Esophagus squamous epithelium (tissue), 5 donors: ENCODE data around the gene ERICH6. TPM values are rescaled to one million over a fixed set of nuclear protein-coding genes. Genes with fewer than 3 reads are reported as not detected.

Experiments
- DNase-seq: peaks from one replicate; lab custom pipeline; 2025; lab: John Stamatoyannopoulos, UW
- H3K27ac ChIP-seq, 4 donors: fragments of 200-600 bp; sonication (generic); one replicate each; pipeline ENCODE4 v1.5.1; 2016 to 2019; ENCODE audit warnings: mild to moderate bottlenecking in 1 of 4
- H3K27me3 ChIP-seq, 4 donors: fragments of 200-600 bp; sonication (generic); 1 replicate in 3 of 4; 2 replicates in 1 of 4; pipeline versions ENCODE4 v1.5.1 to v1.6.0; 2017 to 2021; ENCODE audit warnings: antibody characterized with exemption in 1 of 4
- H3K36me3 ChIP-seq, 3 donors: fragments of 200-600 bp; sonication (generic); one replicate each; pipeline ENCODE4 v1.5.1; 2016 to 2019
- H3K4me1 ChIP-seq, 3 donors: fragments of 200-600 bp; sonication (generic); one replicate each; pipeline ENCODE4 v1.5.1; 2017 to 2019
- H3K4me3 ChIP-seq, 4 donors: fragments of 200-600 bp; sonication (generic); 1 replicate in 3 of 4; 2 replicates in 1 of 4; pipeline ENCODE4 v1.5.1; 2016 to 2019; ENCODE audit warnings: mild to moderate bottlenecking in 2 of 4, moderate library complexity in 1 of 4
- H3K9me3 ChIP-seq, 3 donors: fragments of 200-600 bp; sonication (generic); one replicate each; pipeline ENCODE4 v1.5.1; 2016 to 2019
- POLR2A ChIP-seq, 4 donors: fragments of 450-650 bp; IDR thresholded peaks; one replicate each; pipeline ENCODE4 v1.6.1; 2017; ENCODE audit warnings: antibody characterized with exemption in 4 of 4, mild to moderate bottlenecking in 4 of 4, moderate library complexity in 3 of 4
- WGBS, 2 donors: methylation state at CpG; one replicate each; pipeline ENCODE4 v1.1.5; 2018; 5-methylcytosine and 5-hydroxymethylcytosine counted together
- intact Hi-C: fragments of 100-400 bp; cut with DNase I; formaldehyde crosslinking; loops from one replicate; pipeline ENCODE4 v1.15.0; 2022
- total RNA-seq, 4 donors: library from RNA; depleted of rRNA; stranded (reverse); fragments of >200 nt; gene quantifications; one replicate each; pipeline ENCODE4 v1.1.0, GENCODE V29; 2016
- TF ChIP-seq, protein P1 (sequence below), 6 experiments: fragments of 450-650 bp in 4 of 6; fragments of 200-600 bp in 2 of 6; sonication (generic) in 2 of 6; IDR thresholded peaks; one replicate each; pipeline ENCODE4 v1.5.1; 2016 to 2019; ENCODE audit warnings: antibody characterized with exemption in 6 of 6, mild to moderate bottlenecking in 4 of 6, moderate library complexity in 4 of 6
- donor health status: DM: yes; HTN: yes; CAD: no.

The ERICH6 gene
- total RNA-seq, 4 donors from 2014 or later, result not detected

DNA sequence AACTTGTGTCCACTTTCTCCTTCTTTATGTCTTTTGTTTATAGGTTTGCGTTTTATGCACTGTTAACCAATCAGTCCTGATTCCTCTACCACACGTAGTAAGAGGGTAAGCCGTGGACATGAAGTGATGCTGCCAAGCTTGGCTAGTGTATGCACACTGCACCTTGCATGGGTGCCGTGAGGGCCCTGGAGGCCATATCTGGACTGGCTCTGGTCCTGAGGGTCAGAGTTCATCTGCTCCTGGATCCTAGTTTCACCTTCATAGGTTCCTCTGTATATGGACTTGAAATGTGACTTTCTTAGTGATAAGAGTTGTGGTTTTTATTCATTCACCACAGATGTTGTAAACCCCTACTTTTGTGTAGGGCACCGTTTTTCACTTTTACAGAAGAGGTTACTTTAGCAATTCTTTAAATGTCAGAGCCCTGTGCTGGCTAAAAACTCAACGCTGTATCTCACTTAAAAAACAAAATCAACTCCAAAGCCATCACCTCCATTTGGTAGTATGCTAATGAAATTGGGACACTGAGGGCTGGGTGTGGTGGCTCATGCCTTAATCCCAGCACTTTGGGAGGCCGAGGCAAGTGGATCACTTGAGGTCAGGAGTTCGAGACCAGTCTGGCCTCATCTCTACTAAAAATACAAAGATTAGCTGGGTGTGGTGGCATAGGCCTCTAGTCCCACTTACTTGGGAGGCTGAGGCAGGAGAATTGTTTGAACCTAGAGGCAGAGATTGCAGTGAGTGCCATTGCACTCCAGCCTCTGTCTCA is 36.3 kb upstream of the ERICH6 start:
- Histone ChIP-seq H3K9me3 (no peaks in the 10 kb centered on the region), H3K4me3 (no peak overlapping the region), H3K27ac (peak overlapping the region in 3 of 4 donors; percentile 5 to 15 (median 9)), H3K4me1 (peaks cover 30 to 94% (median 32%) of the 10 kb centered on the region in 3 donors), H3K27me3 (no peaks in the 10 kb centered on the region), H3K36me3 (peaks cover 0 to 21% (median 8%) of the 10 kb centered on the region in 3 donors)
- TF ChIP-seq POLR2A (IDR thresholded peaks at IDR 0.05), result no peak
- TF ChIP-seq, protein P1, sequence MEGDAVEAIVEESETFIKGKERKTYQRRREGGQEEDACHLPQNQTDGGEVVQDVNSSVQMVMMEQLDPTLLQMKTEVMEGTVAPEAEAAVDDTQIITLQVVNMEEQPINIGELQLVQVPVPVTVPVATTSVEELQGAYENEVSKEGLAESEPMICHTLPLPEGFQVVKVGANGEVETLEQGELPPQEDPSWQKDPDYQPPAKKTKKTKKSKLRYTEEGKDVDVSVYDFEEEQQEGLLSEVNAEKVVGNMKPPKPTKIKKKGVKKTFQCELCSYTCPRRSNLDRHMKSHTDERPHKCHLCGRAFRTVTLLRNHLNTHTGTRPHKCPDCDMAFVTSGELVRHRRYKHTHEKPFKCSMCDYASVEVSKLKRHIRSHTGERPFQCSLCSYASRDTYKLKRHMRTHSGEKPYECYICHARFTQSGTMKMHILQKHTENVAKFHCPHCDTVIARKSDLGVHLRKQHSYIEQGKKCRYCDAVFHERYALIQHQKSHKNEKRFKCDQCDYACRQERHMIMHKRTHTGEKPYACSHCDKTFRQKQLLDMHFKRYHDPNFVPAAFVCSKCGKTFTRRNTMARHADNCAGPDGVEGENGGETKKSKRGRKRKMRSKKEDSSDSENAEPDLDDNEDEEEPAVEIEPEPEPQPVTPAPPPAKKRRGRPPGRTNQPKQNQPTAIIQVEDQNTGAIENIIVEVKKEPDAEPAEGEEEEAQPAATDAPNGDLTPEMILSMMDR (IDR thresholded peaks at IDR 0.05), result no peak
- WGBS, 2 donors, result 74 to 76% methylated on average over 6 to 8 of the region's 8 CpGs
- intact Hi-C loops, result no loop called here
- DNase-seq, result no peak

DNA sequence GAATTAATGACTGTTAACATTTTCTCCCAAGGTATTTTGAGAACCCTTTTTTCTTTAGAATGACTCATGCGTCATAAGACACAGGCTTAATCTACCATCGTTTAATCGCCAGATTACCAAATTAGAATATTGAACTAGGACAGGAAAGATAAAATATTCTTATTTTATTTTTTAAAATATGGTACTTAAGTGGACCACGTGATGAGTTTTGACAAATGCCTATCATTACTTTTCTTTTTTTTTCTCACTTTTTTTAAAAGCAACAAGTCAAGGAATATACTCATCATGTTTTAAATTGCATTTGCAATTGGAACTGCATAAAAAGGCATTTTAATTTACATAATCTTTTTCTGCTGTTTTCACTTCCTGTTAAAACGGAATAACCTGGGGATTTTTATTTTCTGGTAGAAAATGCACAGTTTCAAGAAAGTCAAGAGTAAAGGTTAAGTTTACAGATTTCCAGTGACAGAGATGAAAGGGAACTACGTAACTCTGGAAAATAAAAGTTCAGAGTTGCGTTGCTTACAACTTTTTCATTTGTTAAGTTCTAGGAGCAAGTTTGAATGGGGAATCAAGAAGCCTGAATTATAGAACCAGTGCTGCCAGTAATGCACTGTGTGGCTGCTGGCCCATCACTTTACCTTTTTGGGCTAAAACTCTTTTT is 35.6 kb upstream of the ERICH6 start:
- Histone ChIP-seq H3K4me3 (no peak overlapping the region), H3K9me3 (no peaks in the 10 kb centered on the region), H3K27ac (peak overlapping the region in 2 of 4 donors; percentile 76), H3K4me1 (peaks cover 26 to 94% (median 27%) of the 10 kb centered on the region in 3 donors), H3K36me3 (peaks cover 0 to 21% (median 8%) of the 10 kb centered on the region in 3 donors), H3K27me3 (no peaks in the 10 kb centered on the region)
- DNase-seq, result no peak
- WGBS, 2 donors, result 53 to 58% methylated on average over 7 of the region's 7 CpGs
- intact Hi-C loops, result no loop called here
- TF ChIP-seq POLR2A (IDR thresholded peaks at IDR 0.05), result no peak
- TF ChIP-seq, protein P1 (IDR thresholded peaks at IDR 0.05), result no peak

DNA sequence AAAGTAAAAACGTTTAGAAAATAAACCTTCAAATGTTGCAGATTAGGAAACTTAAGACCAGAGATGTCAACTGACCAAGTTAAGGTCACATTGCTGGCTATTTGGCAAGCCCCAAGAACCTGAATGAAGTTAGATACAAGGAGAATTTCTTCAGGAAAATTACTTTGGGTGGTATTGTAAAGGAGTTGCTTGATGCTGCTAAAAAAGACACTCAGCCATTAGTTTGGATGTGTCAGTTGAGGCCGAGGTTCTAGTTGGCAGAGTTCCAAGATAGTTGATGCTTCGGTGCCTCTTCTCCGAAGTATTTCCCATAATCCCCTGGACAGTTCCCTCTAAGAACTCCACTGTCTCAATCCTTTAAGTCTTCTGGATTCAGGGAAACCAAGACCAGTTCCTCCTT is 35.0 kb upstream of the ERICH6 start:
- no peak for DNase-seq
- intact Hi-C loops, result no loop called here
- Histone ChIP-seq H3K27me3 (no peaks in the 10 kb centered on the region), H3K27ac (peak overlapping the region; percentile 29 to 76 (median 64)), H3K4me3 (no peak overlapping the region), H3K4me1 (peaks cover 21 to 94% (median 27%) of the 10 kb centered on the region in 3 donors), H3K36me3 (peaks cover 0 to 21% (median 8%) of the 10 kb centered on the region in 3 donors), H3K9me3 (no peaks in the 10 kb centered on the region)
- TF ChIP-seq POLR2A (IDR thresholded peaks at IDR 0.05), result no peak
- TF ChIP-seq, protein P1 (IDR thresholded peaks at IDR 0.05), result no peak
- WGBS, 2 donors, result 17 to 27% methylated on average over 4 of the region's 4 CpGs

DNA sequence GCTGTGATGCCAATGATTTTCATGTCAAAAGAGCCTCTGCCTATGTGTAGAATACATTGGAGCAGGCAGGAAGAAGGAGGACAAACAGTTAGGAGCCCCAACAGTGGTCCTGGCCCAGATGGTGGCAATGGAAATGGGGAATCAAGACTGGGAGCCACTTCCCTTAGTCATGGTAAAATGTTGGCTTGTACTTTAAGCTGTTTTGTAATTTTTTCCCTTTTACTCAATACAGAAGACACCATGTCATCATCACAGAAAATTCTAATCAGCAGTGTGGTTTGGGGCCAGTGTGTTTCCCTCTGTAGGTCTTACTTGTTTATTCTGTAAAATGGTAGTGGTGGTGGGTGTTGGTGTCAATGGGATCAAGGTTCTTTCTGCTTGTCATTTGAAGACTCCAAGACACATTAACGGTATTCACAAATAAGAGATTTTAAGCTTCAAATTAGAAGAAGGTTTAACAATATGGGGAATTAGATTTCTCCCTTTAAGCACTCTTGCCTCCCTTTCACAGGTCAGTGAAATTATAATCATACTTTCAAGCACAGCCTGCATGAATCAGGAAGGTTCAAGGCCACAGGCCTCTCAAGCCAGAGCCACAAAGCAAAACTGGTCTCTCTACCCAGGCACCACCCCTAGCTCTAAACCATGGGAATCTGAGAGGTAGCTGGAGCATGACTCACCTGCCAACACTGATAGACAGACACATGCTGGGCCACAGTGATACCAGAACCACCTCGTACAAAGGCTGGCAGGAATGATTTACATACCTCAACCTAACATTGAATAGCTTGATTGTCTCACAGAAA is 34.4 kb upstream of the ERICH6 start:
- intact Hi-C loops, result no loop called here
- Histone ChIP-seq H3K27me3 (no peaks in the 10 kb centered on the region), H3K36me3 (peaks cover 0 to 21% (median 8%) of the 10 kb centered on the region in 3 donors), H3K9me3 (no peaks in the 10 kb centered on the region), H3K27ac (peak overlapping the region; percentile 29 to 76 (median 64)), H3K4me1 (peaks cover 16 to 94% (median 22%) of the 10 kb centered on the region in 3 donors), H3K4me3 (no peak overlapping the region)
- WGBS, 2 donors, result 52 to 58% methylated on average over 2 of the region's 2 CpGs
- DNase-seq, result no peak
- TF ChIP-seq, protein P1 (IDR thresholded peaks at IDR 0.05), result no peak
- TF ChIP-seq POLR2A (IDR thresholded peaks at IDR 0.05), result no peak
